AG04450 (cell line): ENCODE measurements around the gene LPIN2. TPM values are rescaled to one million over a fixed set of nuclear protein-coding genes. Genes with fewer than 3 reads are reported as not detected.
A peak's percentile ranks its signal among the peaks of the same experiment; 100 is the strongest.

Source experiments
- CTCF ChIA-PET: fragments of 300-600, 350-600 bp; formaldehyde crosslinking; extraction: SDS; loops from one replicate; lab custom pipeline; 2022; ENCODE audit warnings: antibody characterized with exemption, inconsistent platforms; lab: Charles Lee
- POLR2A ChIA-PET: fragments of 350-600 bp; formaldehyde crosslinking; extraction: SDS; loops from one replicate; lab custom pipeline; 2021; ENCODE audit warnings: antibody characterized with exemption, inconsistent platforms; lab: Yijun Ruan, JAX
- DNase-seq: peaks from one replicate; pipeline ENCODE4 v3.0.0-alpha.2; 2011; ENCODE audit warnings: low read depth, low spot score
- H3K27ac ChIP-seq: one replicate; pipeline ENCODE4 v1.5.1; 2012; ENCODE audit warnings: low read depth, low read length, control low read depth
- H3K27me3 ChIP-seq: one replicate; pipeline ENCODE4 v1.6.0; 2012; ENCODE audit warnings: low read length; ENCODE audit not compliant: control insufficient read depth, insufficient read depth
- H3K4me3 ChIP-seq: 2 replicates; pipeline ENCODE4 v1.5.1; 2011; ENCODE audit warnings: mild to moderate bottlenecking, low read depth, low read length, control low read depth
- H3K9me3 ChIP-seq: 2 replicates; pipeline ENCODE4 v1.5.1; 2012; ENCODE audit warnings: low read length; ENCODE audit not compliant: control insufficient read depth, insufficient read depth
- CTCF ChIP-seq: IDR thresholded peaks from 2 replicates; pipeline ENCODE4 v1.5.1; 2011; ENCODE audit warnings: low read depth, low read length, control low read depth, inconsistent platforms
- polyA plus RNA-seq: library from polyadenylated mRNA; depleted of rRNA; stranded (reverse); fragments of >200 nt; gene quantifications from 2 replicates; pipeline ENCODE4 v1.2.3, GENCODE V29; 2011

Gene LPIN2
- polyA plus RNA-seq, 1 experiment, result 46.7 TPM

GRCh38 chr18:2986150-2986865, 26.6 kb downstream of the LPIN2 start:
- ChIA-PET POLR2A (interaction anchor here (0.5 to 1.0 kb wide), 4 partner anchors 22 to 48 kb away, joined by 3 to 9 read pairs (median 4); no protein-coding TSS in a partner anchor), CTCF (interaction anchor here (0.6 to 2.1 kb wide), 8 partner anchors 14 to 599 kb away, joined by 3 to 25 read pairs (median 4); no protein-coding TSS in a partner anchor)
- Histone ChIP-seq H3K27ac (no peak overlapping the region), H3K9me3 (peaks cover 4% of the 10 kb centered on the region), H3K4me3 (no peak overlapping the region), H3K27me3 (no peaks in the 10 kb centered on the region)
- no peak for TF ChIP-seq CTCF
- DNase-seq, result no peak

DNA sequence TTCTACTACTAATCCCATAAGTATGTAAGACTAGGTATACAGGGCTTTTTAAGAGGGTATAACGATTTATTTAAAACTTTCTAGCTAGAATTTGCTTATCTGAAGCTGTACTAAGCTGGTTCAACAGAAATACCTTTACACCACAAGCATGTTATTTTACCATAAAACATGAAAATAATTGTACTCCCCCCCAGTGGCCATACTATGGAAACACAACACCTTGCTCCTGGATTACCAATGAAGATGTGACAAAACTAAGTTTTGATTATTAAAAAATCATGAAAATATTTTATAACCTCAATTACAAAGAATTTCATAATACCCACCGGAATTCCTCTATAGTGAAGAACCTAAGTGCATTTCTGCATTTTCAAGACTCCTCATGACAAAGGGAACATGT, 27.3 kb downstream of the LPIN2 start:
- Histone ChIP-seq H3K27me3 (no peaks in the 10 kb centered on the region), H3K27ac (no peak overlapping the region), H3K4me3 (no peak overlapping the region), H3K9me3 (peaks cover 1% of the 10 kb centered on the region)
- DNase-seq, result no peak
- TF ChIP-seq CTCF, result peak; percentile 46
- CTCF ChIA-PET, result interaction anchor here (0.8 to 2.1 kb wide), 11 partner anchors 9 to 600 kb away, joined by 3 to 25 read pairs (median 4); no protein-coding TSS in a partner anchor
- POLR2A ChIA-PET, result interaction anchor here (0.7 to 1.0 kb wide), 2 partner anchors 10 to 22 kb away, joined by 3 to 9 read pairs; no protein-coding TSS in a partner anchor

DNA sequence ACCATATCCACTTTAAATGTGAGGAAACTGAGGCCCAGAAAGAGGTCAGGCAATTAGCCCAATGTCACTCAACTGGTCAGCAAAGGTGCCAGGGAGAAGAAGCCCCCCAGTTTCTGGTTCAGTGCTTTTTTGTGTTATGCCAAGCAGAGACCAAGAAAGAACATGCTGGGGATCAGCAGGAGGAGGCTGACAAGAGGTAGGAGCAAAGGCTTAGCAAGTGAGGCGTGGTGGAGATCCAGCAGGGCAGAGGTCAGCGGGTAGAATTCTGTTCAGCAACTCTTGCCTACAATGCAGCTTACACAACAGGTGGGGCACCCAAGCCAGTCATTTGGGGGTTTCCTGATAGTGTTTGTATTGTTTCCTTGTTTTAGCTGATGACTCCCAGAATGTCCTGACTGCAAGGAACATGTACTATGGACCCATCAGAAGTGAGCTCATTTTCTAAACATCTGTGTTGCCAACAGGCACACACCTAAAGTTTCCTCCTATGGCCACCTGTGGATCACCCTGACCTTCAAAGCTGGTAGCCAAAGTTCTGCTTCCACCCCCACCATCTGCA, 28.2 kb downstream of the LPIN2 start:
- no peak overlapping the region for H3K27ac ChIP-seq
- no peak for DNase-seq

GRCh38 chr18:2984091-2984490, 28.9 kb downstream of the LPIN2 start:
- H3K27me3 ChIP-seq, result no peaks in the 10 kb centered on the region
- DNase-seq, result no peak
- H3K9me3 ChIP-seq, result no peaks in the 10 kb centered on the region
- ChIA-PET POLR2A (no interaction called here), CTCF (no interaction called here)
- no peak for TF ChIP-seq CTCF
- no peak overlapping the region for H3K4me3 ChIP-seq
- H3K27ac ChIP-seq, result no peak overlapping the region

More for the DNA sequence above, 28.2 kb downstream of the LPIN2 start:
- no peak for TF ChIP-seq CTCF
- ChIA-PET CTCF (interaction anchor here (0.8 to 2.1 kb wide), 11 partner anchors 9 to 600 kb away, joined by 3 to 25 read pairs (median 3); no protein-coding TSS in a partner anchor), POLR2A (interaction anchor here (0.7 kb wide), 1 partner anchor 11 kb away, joined by 3 read pairs; no protein-coding TSS in a partner anchor)
- Histone ChIP-seq H3K27me3 (no peaks in the 10 kb centered on the region), H3K9me3 (no peaks in the 10 kb centered on the region), H3K4me3 (no peak overlapping the region)

DNA sequence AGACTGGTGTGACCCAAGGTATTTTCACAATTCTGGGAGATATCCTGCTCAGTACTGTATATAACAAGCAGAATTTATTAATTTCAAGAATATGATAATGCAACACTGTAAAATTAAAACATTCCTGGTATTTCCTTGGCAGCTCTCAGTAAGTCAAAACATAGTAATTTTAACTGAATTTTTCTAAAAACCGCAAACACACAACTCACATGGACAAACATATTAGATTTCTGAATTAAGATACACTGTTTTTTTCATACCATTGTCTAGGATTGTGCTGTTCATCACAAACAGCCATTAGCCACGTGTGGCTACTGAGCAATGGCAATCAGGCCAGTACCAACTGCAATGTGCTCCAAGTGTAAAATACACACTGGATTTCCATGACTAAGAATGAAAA, 29.6 kb downstream of the LPIN2 start:
- no peak for TF ChIP-seq CTCF
- Histone ChIP-seq H3K9me3 (no peaks in the 10 kb centered on the region), H3K27ac (no peak overlapping the region), H3K4me3 (no peak overlapping the region), H3K27me3 (no peaks in the 10 kb centered on the region)
- CTCF ChIA-PET, result no interaction called here
- DNase-seq, result no peak
- POLR2A ChIA-PET, result no interaction called here
